Body of pancreas (tissue), 4 donors: ENCODE measurements around the gene CLIP2.

Source experiments
- POLR2A ChIP-seq, 3 donors: fragments of 450-650 bp; IDR thresholded peaks; one replicate each; pipeline ENCODE4 v1.6.1; 2016; ENCODE audit warnings: antibody characterized with exemption in 3 of 3, mild to moderate bottlenecking in 2 of 3
- TF ChIP-seq, protein P1 (sequence below), 7 experiments: fragments of 450-650 bp in 4 of 7; fragments of 200-600 bp in 3 of 7; sonication (generic) in 3 of 7; IDR thresholded peaks; one replicate each; pipeline ENCODE4 v1.5.1; 2016 to 2019; ENCODE audit warnings: antibody characterized with exemption in 7 of 7

DNA sequence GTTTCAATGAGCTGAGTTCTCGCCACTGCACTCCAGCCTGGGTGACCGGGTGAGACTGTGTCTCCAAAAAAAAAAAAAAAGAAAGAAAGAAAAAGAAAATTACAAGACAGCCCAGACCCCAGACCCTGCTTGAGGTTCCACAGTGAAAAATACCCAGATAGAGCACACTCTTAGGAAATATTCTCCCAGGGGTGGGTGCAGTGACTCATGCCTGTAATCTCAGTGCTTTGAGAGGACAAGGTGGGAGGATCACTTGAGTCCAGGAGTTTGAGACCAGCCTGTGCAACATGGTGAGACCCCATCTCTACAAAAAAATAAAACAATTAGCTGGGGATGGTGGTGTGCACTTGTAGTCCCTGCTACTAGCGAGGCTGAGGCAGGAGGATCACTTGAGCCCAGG, 123.4 kb downstream of the CLIP2 start:
- TF ChIP-seq, protein P1, sequence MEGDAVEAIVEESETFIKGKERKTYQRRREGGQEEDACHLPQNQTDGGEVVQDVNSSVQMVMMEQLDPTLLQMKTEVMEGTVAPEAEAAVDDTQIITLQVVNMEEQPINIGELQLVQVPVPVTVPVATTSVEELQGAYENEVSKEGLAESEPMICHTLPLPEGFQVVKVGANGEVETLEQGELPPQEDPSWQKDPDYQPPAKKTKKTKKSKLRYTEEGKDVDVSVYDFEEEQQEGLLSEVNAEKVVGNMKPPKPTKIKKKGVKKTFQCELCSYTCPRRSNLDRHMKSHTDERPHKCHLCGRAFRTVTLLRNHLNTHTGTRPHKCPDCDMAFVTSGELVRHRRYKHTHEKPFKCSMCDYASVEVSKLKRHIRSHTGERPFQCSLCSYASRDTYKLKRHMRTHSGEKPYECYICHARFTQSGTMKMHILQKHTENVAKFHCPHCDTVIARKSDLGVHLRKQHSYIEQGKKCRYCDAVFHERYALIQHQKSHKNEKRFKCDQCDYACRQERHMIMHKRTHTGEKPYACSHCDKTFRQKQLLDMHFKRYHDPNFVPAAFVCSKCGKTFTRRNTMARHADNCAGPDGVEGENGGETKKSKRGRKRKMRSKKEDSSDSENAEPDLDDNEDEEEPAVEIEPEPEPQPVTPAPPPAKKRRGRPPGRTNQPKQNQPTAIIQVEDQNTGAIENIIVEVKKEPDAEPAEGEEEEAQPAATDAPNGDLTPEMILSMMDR (IDR thresholded peaks at IDR 0.05), result no peak
- no peak for TF ChIP-seq POLR2A (IDR thresholded peaks at IDR 0.05)
